HL-60/S4 (cell line): Measurements from ENCODE around the gene MRNIP.

ENCODE experiments used
- in situ Hi-C: fragments of 300-500 bp; cut with MboI; formaldehyde crosslinking; loops from 2 replicates; pipeline ENCODE4 v1.14.3; 2022; ENCODE audit warnings: low sequenced_read_pairs

Gene MRNIP

DNA sequence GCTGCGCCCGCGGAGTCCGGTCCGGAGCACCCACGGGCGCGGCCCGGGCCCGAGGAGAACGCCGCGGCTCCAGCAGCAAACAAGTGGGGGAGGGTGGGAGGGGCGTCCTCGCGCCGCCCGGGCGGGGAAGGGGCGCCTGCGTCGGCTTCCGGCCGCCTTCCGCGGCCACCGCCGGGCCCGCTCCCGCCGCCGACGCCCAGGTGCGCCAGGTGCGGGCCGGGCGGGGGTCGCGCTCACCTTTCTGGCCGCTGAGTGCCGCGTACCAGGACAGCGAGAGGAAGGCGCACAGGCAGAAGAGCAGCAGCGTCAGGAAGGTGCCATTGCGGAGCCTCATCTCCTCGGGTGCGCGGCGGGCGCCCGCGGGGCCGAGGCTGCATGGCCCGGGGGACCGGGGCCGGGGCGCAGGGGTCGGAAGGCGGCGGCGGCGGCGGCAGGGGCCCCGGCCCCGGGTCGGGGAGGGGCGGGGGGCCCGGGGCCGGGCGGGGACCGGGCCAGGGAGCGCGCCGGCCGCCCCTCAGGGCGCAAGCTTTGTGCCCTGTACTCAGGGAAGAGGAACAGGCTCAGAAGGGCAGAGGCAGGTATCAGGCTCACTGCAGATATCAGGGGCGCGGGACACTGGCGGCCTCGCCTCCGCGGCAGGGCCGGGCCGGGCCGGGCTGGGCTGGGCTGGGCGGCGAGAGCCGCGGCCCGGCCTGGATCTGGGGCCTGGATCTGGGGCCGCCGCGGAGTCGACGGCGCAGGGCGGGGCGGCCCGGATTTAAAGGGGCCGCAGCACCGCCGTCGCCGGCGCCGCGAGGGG is 52.2 kb downstream of the MRNIP start, which contains the start of gene MGAT4B:
TSS of gene MGAT4B (minus strand) at position 617 of the 799 bp plus-strand sequence. CDS start at position 334, 283 bp downstream.
- in situ Hi-C loops: loop anchor here (25.0 kb wide), 1 partner anchor 281 kb away; no protein-coding TSS in a partner anchor

DNA sequence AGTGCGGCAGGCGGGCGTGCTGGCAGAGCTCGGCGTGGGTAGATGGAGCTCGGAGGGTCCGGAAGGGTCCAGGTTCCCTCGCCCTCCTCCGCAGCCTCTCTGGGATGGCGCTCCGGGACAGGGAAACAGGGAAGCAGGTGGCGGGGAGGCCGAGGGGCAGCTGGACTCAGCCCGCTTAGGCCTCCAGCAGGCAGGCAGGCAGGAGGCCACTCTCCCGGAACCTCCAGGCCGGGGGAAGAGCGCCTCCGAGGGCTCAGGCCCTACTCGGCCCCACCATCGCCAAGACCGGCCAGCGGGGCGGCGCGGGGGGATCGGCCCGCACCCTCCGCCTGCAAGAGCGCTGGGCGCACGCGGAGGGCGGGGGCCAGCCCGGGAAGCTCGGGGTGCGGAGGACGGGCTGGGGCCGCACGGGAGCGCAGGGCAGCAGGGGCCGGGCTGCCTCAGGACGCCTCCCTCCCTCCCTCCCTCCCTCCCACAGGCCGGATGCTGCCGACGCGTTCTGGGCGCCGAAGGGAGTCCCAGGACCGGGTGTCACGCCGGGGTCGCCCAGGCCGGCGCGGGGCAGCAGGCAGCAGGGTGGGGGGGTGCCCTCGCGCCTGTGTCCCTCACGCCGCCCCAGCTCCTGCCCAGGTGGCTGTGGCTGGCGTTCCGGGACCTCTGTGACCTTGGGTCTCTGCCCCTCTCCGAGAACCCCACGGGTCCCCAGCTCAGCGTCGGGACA is 52.9 kb downstream of the MRNIP start:
- in situ Hi-C loops: loop anchor here (25.0 kb wide), 1 partner anchor 282 kb away; no protein-coding TSS in a partner anchor

DNA sequence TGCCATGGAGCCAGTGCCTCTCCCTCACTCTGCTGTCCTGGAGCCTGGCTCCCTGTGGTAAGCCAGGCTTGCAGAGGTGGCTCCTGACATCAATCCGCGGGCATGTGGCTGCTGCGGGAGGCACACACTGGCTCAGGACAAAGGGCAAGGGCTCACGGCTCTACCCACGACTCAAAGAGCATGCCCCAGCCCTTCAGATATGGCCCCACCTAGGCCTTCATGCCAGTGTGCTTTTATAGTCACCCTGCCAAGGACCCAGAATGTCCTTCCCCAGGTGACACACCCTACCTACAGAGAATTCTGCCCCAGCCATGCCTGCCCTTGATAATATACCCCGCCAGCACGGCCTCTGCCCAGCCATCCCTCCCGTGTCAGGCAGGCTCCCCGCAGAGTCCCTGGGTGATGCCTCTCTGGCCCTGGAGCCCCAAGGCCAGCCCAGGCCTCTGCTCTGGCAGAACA is 53.5 kb downstream of the MRNIP start:
- in situ Hi-C loops: loop anchor here (25.0 kb wide), 1 partner anchor 282 kb away; no protein-coding TSS in a partner anchor

DNA sequence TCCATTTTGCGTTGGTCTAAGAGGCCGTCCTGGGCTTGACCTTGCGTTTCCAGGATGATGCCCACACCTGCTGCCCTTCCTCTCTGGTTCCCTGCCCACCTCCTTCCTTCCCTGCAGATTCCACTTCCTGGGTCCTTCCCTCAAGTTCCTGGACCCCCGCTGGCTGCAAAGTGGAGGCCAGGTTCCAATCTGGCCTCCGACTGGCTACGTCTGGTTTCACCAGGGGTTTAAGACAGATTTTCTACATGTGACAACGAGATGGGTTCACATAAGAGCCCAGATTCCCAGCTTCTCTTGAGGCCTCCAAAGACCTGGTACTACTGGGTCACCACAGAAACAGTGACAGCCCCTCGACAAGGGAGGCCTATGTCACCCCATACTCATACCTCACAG is 54.1 kb downstream of the MRNIP start:
- in situ Hi-C loops: loop anchor here (25.0 kb wide), 1 partner anchor 283 kb away; no protein-coding TSS in a partner anchor

DNA sequence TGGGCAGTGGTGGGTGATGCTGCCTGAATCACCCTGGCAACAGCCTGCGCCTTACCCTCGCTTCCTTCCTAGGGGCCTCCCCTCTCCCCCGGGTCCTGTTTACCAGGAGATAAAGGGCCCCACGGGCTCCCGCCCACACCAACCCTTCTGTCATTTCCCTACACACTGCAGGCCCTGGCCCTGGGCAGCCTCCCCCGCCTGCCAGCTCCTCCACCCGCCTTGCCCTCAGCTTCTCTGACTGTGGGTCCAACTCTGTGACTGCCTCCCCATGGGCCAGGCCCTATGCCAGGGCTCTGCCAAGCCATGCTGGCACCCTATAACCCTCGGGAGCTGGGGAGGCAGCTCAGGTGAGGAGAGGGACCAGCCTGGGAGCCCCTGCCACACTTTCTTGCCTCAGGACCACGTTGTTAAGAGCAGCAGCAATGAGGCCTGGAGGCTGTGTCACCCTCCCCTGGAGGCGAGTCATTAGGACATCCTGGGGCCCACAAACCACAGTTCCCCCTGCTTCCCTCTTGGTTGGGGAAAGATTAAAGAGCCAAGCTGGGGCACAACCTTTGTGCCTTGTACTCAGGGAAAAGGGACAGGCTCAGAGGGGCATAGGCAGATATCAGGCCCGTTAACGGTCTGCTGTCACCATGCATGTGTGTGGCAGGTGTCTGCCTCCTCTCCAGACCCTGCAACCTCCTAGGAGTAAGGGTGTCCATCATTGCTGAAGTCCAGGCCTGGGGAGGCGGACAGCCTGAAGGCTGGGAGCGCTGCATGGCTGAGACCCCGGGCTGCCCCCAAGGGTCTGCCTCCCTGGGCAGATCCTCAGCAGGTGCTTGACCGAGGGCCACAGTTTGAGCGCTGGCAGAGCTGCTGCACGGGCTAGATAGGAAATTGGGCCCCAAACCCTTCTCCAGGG is 54.7 kb downstream of the MRNIP start:
- in situ Hi-C loops: loop anchor here (25.0 kb wide), 1 partner anchor 283 kb away; no protein-coding TSS in a partner anchor

DNA sequence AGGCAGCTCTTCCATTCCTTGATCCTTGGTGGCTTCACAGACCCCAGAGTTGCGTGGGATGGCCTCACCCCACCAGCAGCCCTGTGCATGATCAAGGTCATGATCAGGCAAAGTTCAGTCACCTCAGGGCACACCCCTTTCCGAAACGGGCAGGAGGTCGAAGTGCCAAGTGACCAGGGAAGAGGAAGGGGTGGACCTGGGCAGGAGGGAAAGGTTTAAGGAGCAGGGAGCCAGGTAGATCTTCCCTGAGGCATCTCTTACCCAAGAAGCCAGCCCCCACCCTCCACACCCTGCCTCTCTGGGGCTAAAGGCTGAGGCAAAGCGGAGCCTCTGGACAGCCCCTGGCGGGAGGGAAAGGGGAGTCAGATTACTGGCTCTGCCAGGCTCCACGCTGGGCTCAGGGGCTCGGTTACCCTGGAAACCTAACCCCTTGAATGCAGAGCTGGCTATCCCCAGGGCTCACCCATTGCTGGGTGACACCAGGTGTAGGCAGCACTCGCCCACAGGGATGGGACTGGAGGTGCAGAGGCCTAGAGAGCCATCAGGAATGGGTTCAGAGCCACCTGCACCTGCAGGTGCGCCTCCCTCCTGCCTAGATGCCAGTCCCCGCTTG is 55.6 kb downstream of the MRNIP start:
- in situ Hi-C loops: loop anchor here (25.0 kb wide), 1 partner anchor 284 kb away; no protein-coding TSS in a partner anchor

DNA sequence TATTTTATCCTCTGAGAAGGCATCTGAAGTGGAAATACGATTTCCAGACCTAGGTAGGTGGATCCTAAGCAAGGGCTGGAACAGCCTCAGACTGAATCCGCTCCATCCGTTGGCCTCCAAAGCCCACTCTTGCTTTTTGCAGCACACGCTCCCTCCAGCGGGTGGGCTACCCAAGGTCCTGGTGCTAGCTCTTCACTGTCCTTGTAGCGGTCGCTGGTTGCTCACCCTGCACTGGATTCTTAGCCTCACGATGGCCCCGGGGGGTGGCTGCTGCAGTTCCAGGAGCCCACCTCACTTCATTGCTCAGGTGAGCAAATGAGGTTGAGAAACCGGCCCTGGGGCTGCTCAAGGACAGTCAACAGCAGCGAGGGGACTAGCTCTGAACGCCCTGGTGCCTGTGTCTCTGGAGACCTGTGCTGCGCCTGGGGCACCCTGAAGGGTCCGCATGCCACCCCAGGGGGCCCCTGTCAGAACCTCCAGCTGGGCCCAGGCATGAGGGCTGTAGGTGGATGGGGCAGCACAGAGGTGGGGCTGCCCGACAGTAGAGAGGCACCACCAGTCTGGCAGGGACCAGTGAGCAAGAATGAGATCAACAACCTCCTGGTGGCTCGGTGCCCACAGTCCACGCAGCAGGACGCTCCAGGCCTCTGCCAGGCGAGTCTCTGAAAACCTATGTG is 56.3 kb downstream of the MRNIP start:
- in situ Hi-C loops: loop anchor here (25.0 kb wide), 1 partner anchor 285 kb away; no protein-coding TSS in a partner anchor

DNA sequence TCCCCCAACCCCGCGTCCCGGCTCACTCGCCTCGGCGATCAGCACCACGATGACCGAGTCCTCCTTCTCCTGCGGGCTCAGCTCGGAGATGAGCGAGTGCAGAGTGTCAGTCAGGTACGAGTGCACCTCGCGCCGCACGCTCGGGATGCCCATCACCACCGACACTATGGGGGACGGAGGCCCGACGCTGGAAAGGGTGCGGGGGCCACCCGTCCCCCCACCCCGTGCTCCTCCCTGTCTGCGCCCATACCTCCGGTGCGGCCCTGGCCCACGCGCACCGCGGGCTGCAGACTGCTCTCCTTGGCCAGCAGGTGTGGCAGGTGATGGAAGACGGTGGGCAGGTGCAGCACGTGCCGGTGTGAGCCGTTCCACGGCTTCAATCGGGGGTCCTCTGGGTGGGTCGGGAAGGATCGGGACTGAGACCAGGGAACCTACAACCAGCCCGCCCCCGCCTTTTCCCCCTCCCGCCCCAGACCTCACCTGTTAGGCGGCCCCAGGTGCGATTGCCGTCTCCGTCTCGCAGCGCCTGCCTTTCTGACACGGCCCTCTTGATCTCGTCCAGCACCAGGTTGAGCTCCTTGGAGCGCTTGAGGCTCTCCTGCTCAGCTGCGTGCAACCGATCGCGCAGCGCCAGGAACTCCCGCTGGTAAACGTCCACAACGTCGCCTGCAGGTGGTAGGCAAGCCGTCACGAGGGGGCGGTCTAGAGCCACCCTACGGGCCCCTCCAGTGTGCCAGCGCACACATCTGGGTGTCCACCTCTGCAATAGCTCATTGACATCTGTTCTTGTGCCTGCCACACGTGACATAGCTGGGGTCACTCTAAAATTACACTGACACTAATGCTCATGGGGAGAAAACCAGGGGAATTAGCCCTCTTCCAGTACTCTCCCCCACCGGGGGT is 57.1 kb downstream of the MRNIP start:
- in situ Hi-C loops: loop anchor here (25.0 kb wide), 1 partner anchor 286 kb away; no protein-coding TSS in a partner anchor

DNA sequence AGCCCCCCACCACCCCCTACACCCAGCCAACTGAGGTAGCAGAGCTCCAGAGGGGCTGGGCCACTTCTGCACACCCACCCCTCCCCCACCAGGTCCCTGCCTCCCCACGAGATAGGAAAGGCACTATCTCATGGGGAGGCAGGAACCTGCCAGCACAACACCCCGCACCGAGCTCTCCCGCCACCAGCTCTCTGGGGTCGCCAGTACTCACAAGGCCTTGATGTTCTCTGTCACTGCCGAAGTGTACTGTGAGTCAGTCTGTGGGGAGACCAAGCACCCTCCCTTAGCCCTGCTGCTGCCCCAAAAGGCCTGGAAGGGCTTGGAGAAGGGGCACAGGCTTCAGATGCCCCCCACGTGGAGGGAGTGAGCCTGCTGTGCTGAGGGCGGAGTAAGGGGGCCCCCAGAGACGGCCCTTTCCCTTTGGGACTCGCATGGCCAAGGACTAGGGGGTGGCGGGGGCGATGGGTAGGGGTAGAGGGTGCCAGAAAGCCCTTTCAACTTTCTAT is 57.9 kb downstream of the MRNIP start:
- in situ Hi-C loops: loop anchor here (25.0 kb wide), 1 partner anchor 287 kb away; no protein-coding TSS in a partner anchor

DNA sequence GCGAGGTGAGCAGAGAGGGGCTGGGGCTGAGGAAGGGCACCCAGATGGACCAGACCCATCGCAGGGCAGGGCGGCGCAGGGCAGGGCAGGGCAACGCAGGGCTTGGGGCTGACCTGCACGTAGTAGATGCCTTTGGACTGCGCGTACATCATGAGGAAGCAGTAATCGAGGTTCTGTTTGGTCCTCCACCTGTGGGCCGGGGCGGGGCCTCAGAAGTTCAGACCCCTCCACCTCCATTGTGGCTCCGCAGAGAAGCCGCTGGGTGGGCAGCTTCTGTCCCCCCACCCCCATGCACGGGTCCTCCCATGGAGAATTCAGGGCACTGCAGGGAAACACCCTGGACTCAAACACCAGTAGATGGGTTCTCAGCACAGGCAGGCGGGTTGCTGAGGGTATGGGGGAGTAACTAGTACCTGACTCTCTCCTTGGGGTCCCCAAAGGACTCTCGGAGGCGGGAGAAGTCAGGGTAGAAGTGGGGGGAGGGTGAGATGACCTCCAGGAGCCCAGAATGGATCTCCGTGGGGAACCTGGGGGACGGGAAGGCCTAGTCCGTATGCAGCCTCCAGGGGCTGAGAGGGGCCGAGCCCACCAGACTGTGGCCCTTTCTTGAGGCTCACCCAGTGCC is 58.4 kb downstream of the MRNIP start:
- in situ Hi-C loops: loop anchor here (25.0 kb wide), 1 partner anchor 287 kb away; no protein-coding TSS in a partner anchor

DNA sequence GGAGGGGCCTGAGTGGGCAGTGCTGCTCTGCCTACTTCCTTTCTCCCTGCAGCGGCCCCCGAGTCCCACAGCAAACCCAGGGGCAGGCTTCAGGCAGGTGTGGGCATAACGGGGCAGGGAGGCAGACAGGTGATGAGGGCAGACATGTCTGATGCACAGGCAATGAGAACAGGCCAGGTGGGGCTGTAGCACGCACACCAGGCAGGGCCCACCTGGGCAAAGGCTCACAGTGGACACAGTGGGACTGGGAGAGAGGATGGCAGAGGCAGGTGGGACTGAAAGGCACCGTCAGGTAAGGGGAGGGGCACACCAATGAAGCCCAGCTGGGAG is 59.0 kb downstream of the MRNIP start:
- in situ Hi-C loops: no loop called here

DNA sequence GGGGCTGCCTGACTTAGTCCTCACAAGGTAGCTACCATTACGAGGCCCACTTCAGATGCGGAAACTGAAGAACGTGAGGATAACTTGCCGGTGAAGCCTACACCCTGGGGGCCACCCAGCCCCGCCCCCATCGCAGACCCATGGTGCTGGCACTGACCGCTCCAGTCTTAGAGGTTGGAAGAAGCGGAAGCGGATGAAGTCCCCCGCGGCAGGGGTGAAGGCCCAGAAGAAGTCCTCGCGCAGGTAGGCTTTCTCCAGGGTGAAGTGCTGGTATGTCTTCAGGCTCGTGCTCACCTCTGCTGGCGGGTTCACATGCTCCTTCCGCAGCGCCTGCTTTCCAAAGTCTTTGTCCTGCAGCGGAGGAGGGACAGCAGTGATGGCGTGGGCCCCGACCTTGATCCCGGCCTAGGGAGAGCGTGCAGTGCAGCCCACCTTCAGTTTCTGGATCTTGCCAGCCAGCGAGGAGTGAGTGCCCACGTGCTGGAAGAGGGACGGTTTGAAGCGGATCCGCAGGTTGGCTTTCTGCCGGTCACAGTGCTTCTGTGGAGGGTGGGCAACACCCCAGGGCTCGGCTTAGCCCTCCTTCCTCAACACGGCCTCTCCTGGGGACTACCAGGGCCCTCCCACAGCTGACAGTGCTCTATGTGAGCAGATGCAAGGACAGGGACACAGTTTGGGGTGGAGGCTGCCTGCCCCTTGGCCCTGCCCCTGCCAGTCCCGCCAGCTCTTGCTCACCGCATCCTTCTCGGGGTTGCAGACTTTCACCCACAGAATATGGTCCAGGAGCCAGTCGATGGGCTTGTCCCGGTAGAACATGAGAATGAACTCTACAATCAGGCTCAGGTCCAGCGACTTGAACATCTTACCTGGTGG is 59.6 kb downstream of the MRNIP start:
- in situ Hi-C loops: no loop called here

DNA sequence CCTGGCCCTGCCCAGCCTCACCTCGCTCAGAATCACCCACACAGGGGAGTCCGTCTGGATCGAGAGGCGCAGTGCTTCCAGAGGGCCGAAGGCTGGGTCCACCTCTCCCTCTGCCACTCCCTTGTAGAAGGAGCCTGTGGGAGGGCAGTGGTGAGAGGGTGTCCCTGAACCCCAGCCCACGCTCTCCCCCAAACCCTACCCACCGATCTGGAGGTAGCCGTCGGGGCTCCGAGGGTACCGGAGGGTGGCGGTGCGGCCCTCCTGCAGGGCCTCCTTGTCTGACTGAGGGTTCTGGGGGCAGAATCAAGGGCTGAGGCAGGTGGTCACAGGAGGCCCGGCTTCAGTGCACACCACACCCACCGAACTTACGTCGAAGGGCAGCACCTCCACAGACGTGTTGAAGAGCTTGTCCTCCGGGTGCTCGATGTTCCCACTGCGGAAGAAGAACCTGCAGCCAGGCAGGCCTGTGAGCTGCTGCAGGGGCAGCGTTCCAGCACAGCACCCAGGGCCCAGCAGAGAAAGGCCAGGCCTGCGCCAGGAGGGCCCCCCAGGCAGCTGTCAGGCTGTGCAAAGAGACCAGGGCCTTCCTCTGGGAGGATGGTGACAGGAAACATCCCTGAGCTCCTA is 60.4 kb downstream of the MRNIP start:
- in situ Hi-C loops: no loop called here

DNA sequence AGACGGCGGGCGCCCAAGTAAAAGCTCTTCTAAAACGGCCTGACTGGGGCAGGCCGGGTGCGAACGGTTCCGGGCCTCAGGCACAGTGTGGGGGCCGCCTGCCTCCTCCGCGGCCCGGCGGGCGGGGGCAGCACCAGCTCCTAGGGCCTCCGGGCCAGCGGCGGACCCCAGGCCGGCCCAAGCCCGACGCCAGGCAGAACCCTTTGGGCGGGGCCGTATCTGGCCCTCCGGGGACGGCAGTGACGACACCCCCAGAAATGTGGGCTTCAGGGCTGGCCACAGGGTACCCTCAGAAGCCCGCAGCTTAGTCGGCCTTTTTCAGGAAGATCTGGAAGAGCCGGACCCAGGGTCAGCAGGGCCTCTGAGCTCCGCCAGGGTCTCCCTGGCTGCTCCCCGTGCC is 60.9 kb downstream of the MRNIP start:
- in situ Hi-C loops: no loop called here

DNA sequence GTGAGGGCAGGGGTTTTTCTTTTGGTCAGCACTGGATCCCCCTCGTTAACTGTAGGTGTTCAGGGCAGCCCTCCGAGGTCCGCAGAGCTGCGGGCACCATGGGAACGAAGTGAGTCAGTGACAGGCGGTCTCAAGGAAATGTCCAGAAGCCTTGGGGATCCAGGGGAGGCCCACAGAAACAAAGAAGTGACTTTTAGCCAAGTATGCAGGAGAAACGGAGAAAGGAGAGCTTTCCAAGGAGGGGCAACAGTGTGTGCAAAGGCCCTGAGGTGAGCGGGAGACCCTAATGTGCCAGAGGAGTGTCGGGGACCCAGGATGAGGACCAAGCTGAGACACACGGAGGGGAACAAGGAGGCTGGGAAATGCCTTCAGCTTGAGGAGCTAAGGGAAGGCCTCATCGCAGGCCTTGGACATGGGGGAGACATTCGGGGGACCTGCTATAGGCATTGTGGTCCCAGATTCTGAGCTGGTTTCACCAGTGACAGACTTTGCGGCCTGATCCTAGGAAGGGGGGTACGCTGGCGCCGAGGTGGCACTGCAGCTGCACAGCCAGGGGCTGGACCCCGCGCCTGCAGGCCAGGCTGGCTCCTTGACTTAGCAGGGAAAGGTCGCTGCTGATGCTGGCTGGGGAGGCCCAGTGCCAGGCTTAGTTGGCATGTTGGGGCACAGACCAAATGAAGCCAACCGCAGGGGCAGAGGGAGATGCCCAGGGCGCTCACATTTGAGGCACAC is 61.6 kb downstream of the MRNIP start:
- in situ Hi-C loops: no loop called here
